GM12878 (cell line): ENCODE measurements around the gene ULK1. TPM values are rescaled to one million over a fixed set of nuclear protein-coding genes. Genes with fewer than 3 reads are reported as not detected.

Experiments
- ATAC-seq: fragments of 200-7000 bp; cut with Tn5 transposase; 3 replicates; pipeline ENCODE4 v1.9.1; 2020; ENCODE audit warnings: mild to moderate bottlenecking, moderate library complexity
- Bru-seq: library from RNA; stranded (reverse); fragments of 400-500 nt; gene quantifications from one replicate; lab custom pipeline; 2021; lab: Mats Ljungman, UMichigan
- BruChase-seq, 2 experiments: library from RNA; stranded (reverse); fragments of 400-500 nt; gene quantifications; one replicate each; lab custom pipeline; 2021; lab: Mats Ljungman, UMichigan
- BruUV-seq: library from RNA; stranded (reverse); fragments of 400-500 nt; replicated peaks from 2 replicates; lab custom pipeline; 2021; lab: Mats Ljungman, UMichigan
- CTCF ChIA-PET: fragments of 300-600 bp; sonication (Branson Sonifier 250); formaldehyde crosslinking; extraction: SDS; loops from one replicate; lab custom pipeline; 2021; ENCODE audit warnings: inconsistent platforms; lab: Yijun Ruan, JAX
- POLR2A ChIA-PET: fragments of 350-600 bp; formaldehyde crosslinking; extraction: SDS; loops from one replicate; lab custom pipeline; 2021; ENCODE audit warnings: inconsistent platforms; lab: Charles Lee
- RAD21 ChIA-PET: fragments of 300-600 bp; sonication (Branson Sonifier 250); formaldehyde crosslinking; loops from one replicate; lab custom pipeline; 2023; ENCODE audit warnings: antibody characterized with exemption; ENCODE audit not compliant: unreplicated experiment; lab: Charles Lee
- SMC1A ChIA-PET: fragments of 300-600 bp; sonication (Branson Sonifier 250); formaldehyde crosslinking; loops from one replicate; lab custom pipeline; 2023; ENCODE audit not compliant: unreplicated experiment, uncharacterized antibody; lab: Charles Lee
- DNase-seq: peaks from one replicate; pipeline ENCODE4 v3.0.0-alpha.2; 2011; ENCODE audit warnings: low read depth, low spot score
- FAIRE-seq: peaks from 3 replicates; lab custom pipeline; 2011; peaks lifted over from hg19 to GRCh38; lab: Jason Lieb, UNC
- H2AFZ ChIP-seq: 2 replicates; pipeline ENCODE4 v1.6.0; 2011; ENCODE audit warnings: low read depth, low read length, control low read depth; ENCODE audit not compliant: control insufficient read depth
- H3K27ac ChIP-seq: 2 replicates; pipeline ENCODE4 v1.5.1; 2011; ENCODE audit warnings: control low read depth; ENCODE audit not compliant: control insufficient read depth, insufficient read depth
- H3K27me3 ChIP-seq, 2 experiments: replicated peaks in 1 of 2; 2 replicates each; pipeline versions ENCODE4 v1.6.0 to v1.6.1; 2011; ENCODE audit warnings: low read length in 1 of 2; ENCODE audit not compliant: control insufficient read depth in 2 of 2, insufficient read depth in 2 of 2
- H3K36me3 ChIP-seq, 2 experiments: 2 replicates each; pipeline ENCODE4 v1.5.1; 2011; ENCODE audit warnings: low read length in 1 of 2; ENCODE audit not compliant: control insufficient read depth in 2 of 2, insufficient read depth in 2 of 2
- H3K4me1 ChIP-seq: 2 replicates; pipeline ENCODE4 v1.6.1; 2011; ENCODE audit warnings: mild to moderate bottlenecking, low read length, moderate library complexity, mixed read lengths; ENCODE audit not compliant: control insufficient read depth, insufficient read depth
- H3K4me2 ChIP-seq: 2 replicates; pipeline ENCODE4 v1.6.0; 2011; ENCODE audit warnings: control low read depth; ENCODE audit not compliant: control insufficient read depth, insufficient read depth
- H3K4me3 ChIP-seq: fragments of 200-600 bp; sonication (generic); 2 replicates; pipeline ENCODE4 v1.5.1; 2016
- H3K79me2 ChIP-seq: 2 replicates; pipeline ENCODE4 v1.6.0; 2011; ENCODE audit warnings: low read length; ENCODE audit not compliant: control insufficient read depth, insufficient read depth
- H3K9ac ChIP-seq: 2 replicates; pipeline ENCODE4 v1.8.0; 2011; ENCODE audit warnings: low read length, control low read depth, mixed read lengths; ENCODE audit not compliant: control insufficient read depth, insufficient read depth
- H3K9me3 ChIP-seq: replicated peaks from 3 replicates; pipeline ENCODE4 v1.5.1; 2011; ENCODE audit warnings: mild to moderate bottlenecking, low read length; ENCODE audit not compliant: control insufficient read depth, insufficient read depth
- H4K20me1 ChIP-seq: 2 replicates; pipeline ENCODE4 v1.6.0; 2011; ENCODE audit not compliant: control insufficient read depth, insufficient read depth
- ATF7 ChIP-seq: fragments of 450-650 bp; IDR thresholded peaks from 2 replicates; pipeline ENCODE4 v1.6.1; 2016; ENCODE audit warnings: low read depth, mild to moderate bottlenecking
- BMI1 ChIP-seq: fragments of 450-650 bp; IDR thresholded peaks from 2 replicates; pipeline ENCODE4 v1.6.1; 2016; ENCODE audit warnings: mild to moderate bottlenecking, moderate library complexity, borderline replicate concordance
- CREB1 ChIP-seq: IDR thresholded peaks from 2 replicates; pipeline ENCODE4 v1.6.1; 2012; ENCODE audit warnings: low read depth, mild to moderate bottlenecking, inconsistent platforms
- GATAD2B ChIP-seq: fragments of 450-650 bp; conservative IDR thresholded peaks from 2 replicates; pipeline ENCODE4 v1.6.1; 2017; ENCODE audit warnings: low read depth, mild to moderate bottlenecking, moderate library complexity
- IKZF1 ChIP-seq: fragments of 450-650 bp; conservative IDR thresholded peaks from 2 replicates; pipeline ENCODE4 v1.6.1; 2017; ENCODE audit warnings: antibody characterized with exemption, mild to moderate bottlenecking
- LARP7 ChIP-seq: fragments of 450-650 bp; IDR thresholded peaks from 2 replicates; pipeline ENCODE4 v1.6.1; 2017; ENCODE audit warnings: mild to moderate bottlenecking
- MTA3 ChIP-seq: IDR thresholded peaks from 2 replicates; pipeline ENCODE4 v1.6.1; 2012; ENCODE audit warnings: low read length, inconsistent platforms, borderline replicate concordance
- NRF1 ChIP-seq: conservative IDR thresholded peaks from 2 replicates; pipeline ENCODE4 v1.6.1; 2011; ENCODE audit warnings: mild to moderate bottlenecking, low read depth, low read length, improper control_type of control experiment
- POLR2A ChIP-seq: IDR thresholded peaks from 2 replicates; pipeline ENCODE4 v1.6.1; 2011; ENCODE audit warnings: low read depth, mild to moderate bottlenecking, low read length
- POLR2AphosphoS2 ChIP-seq: IDR thresholded peaks from 2 replicates; pipeline ENCODE4 v1.6.1; 2011; ENCODE audit warnings: low read depth, mild to moderate bottlenecking, low read length, improper control_type of control experiment, moderate library complexity
- POLR2AphosphoS5 ChIP-seq: IDR thresholded peaks from 2 replicates; pipeline ENCODE4 v1.6.1; 2011; ENCODE audit warnings: mild to moderate bottlenecking, low read length, inconsistent platforms
- POU2F2 ChIP-seq: IDR thresholded peaks from 3 replicates; pipeline ENCODE4 v1.6.1; 2011; ENCODE audit warnings: low read depth, mild to moderate bottlenecking, low read length, borderline replicate concordance
- SRF ChIP-seq, 2 experiments: IDR thresholded peaks; 2 replicates each; pipeline ENCODE4 v1.6.1; 2011; ENCODE audit warnings: low read depth in 2 of 2, low read length in 2 of 2, mild to moderate bottlenecking in 1 of 2, moderate library complexity in 1 of 2
- TAF1 ChIP-seq: IDR thresholded peaks from 2 replicates; pipeline ENCODE4 v1.6.1; 2011; ENCODE audit warnings: mild to moderate bottlenecking, low read depth, low read length, borderline replicate concordance
- ZNF384 ChIP-seq: IDR thresholded peaks from 2 replicates; pipeline ENCODE4 v1.6.1; 2012; ENCODE audit warnings: low read depth, mild to moderate bottlenecking, low read length, improper control_type of control experiment, borderline replicate concordance
- ZSCAN29 ChIP-seq: fragments of 450-650 bp; IDR thresholded peaks from 2 replicates; pipeline ENCODE4 v1.6.1; 2017; ENCODE audit warnings: mild to moderate bottlenecking, moderate library complexity
- WGBS: methylation state at CpG from one replicate; pipeline ENCODE4 v1.1.6; 2016; ENCODE audit warnings: low lambda C conversion rate; ENCODE audit not compliant: insufficient replicate concordance, insufficient coverage; ENCODE audit errors: missing lambda C conversion rate; 5-methylcytosine and 5-hydroxymethylcytosine counted together
- in situ Hi-C: fragments of 300-500 bp; cut with MboI; formaldehyde crosslinking; loops from 9 replicates; pipeline ENCODE4 v1.14.3; 2018; ENCODE audit warnings: mixed read lengths
- intact Hi-C: fragments of 100-400 bp; cut with micrococcal nuclease; formaldehyde crosslinking; loops from one replicate; pipeline ENCODE4 v1.14.2; 2022; ENCODE audit not compliant: unreplicated experiment
- long read RNA-seq, 2 experiments: library from polyadenylated mRNA; unstranded; transcript quantifications; one replicate each; pipeline ENCODE4 v2.0.0, GENCODE V29; 2019 to 2020
- polyA minus RNA-seq, 3 experiments: library from RNA; depleted of rRNA, polyadenylated mRNA; stranded (reverse); fragments of >200 nt; gene quantifications; 2 replicates each; pipeline ENCODE4 v1.2.3, GENCODE V29; 2011
- polyA plus RNA-seq, 11 experiments: library from polyadenylated mRNA; depleted of rRNA in 4 of 11; unstranded in 6 of 11; stranded (reverse) in 5 of 11; fragments of >200 nt; fragmentation: Nextera tagmentation in 4 of 11; fragmentation: Illumina TruSeq in 1 of 11; extraction: Ambion mirVana in 4 of 11; extraction: Trizol in 1 of 11; gene quantifications; 1 replicate in 1 of 11; 2 replicates in 10 of 11; pipeline versions ENCODE4 v1.2.1 to v1.2.3, GENCODE V29; 2011 to 2016; ENCODE audit warnings: inconsistent platforms in 2 of 11, missing spikeins in 2 of 11, low read depth in 1 of 11
- total RNA-seq, 4 experiments: library from RNA; depleted of rRNA in 3 of 4; stranded (reverse); fragments of >200 nt in 3 of 4; fragmentation: Illumina TruSeq in 1 of 4; extraction: Trizol in 1 of 4; gene quantifications; 2 replicates each; pipeline versions ENCODE4 v1.2.1 to v1.2.3, GENCODE V29; 2013 to 2021
- TF ChIP-seq, protein P1 (sequence below), 3 experiments: IDR thresholded peaks in 2 of 3; conservative IDR thresholded peaks in 1 of 3; 2 replicates each; pipeline ENCODE4 v1.5.1; 2011; ENCODE audit warnings: low read depth in 3 of 3, low read length in 3 of 3, mild to moderate bottlenecking in 3 of 3, control low read depth in 2 of 3, moderate library complexity in 2 of 3, inconsistent platforms in 1 of 3, mixed read lengths in 1 of 3; ENCODE audit not compliant: control insufficient read depth in 2 of 3, insufficient read depth in 1 of 3; ENCODE audit errors: extremely low read depth in 1 of 3
- TF ChIP-seq, protein P2 (sequence below): fragments of 450-650 bp; conservative IDR thresholded peaks from 2 replicates; pipeline ENCODE4 v1.6.1; 2017; ENCODE audit warnings: mild to moderate bottlenecking, moderate library complexity

The ULK1 gene
- total RNA-seq (2013; cell fraction: nucleolus; rRNA removed) = 23.9 and 25.7 TPM in 2 replicates
- total RNA-seq (2014; rRNA removed) (1.9 and 2.0 TPM in 2 replicates), total RNA-seq (2014; rRNA removed; fragmentation: Illumina TruSeq; extraction: Trizol) (1.2 and 1.8 TPM in 2 replicates), total RNA-seq (2021) (14.1 and 15.8 TPM in 2 replicates), polyA plus RNA-seq (2011; rRNA removed) (1.3 and 2.0 TPM in 2 replicates), polyA plus RNA-seq (2014; fragmentation: Illumina TruSeq; extraction: Trizol) (0.57 and 1.7 TPM in 2 replicates), polyA plus RNA-seq (2014; fragmentation: Nextera tagmentation; extraction: Ambion mirVana) (under 1 TPM; 0.13 to 0.55 TPM), polyA plus RNA-seq (2014; rRNA removed) (7.7 and 9.4 TPM in 2 replicates), polyA plus RNA-seq (2016; fragmentation: Nextera tagmentation; extraction: Ambion mirVana) (1 to 10 TPM in 1 of 2 experiments, under 1 TPM in 1; 0.87 to 1.1 TPM), polyA minus RNA-seq (2011; rRNA and poly(A)+ RNA removed) (2.0 and 5.2 TPM in 2 replicates), Bru-seq, nascent RNA (percentile 58 among the genes with signal in this experiment), BruChase-seq, experiment 1, labeled RNA remaining after a 6-hour chase (percentile 69 among the genes with signal in this experiment), BruChase-seq, experiment 2, labeled RNA remaining after a 2-hour chase (percentile 66 among the genes with signal in this experiment)
- 19.9 TPM for polyA plus RNA-seq (2011; ENCODE audit: low read depth)
- polyA plus RNA-seq (2011; cell fraction: cytosol; rRNA removed) = 1.7 and 2.2 TPM in 2 replicates
- polyA plus RNA-seq (2011; cell fraction: nucleus; rRNA removed) = 49.6 and 59.3 TPM in 2 replicates
- 10.8 and 14.5 TPM in 2 replicates for polyA plus RNA-seq (2012)
- polyA minus RNA-seq (2011; cell fraction: cytosol; rRNA and poly(A)+ RNA removed) = 5.9 and 6.0 TPM in 2 replicates
- 8.1 and 13.6 TPM in 2 replicates for polyA minus RNA-seq (2011; cell fraction: nucleus; rRNA and poly(A)+ RNA removed)
- long read RNA-seq, experiment 1, partial matches to known transcripts = 1 of 1 reads
- long read RNA-seq, experiment 1, other reads (novel, unspliced or antisense) = 0 of 1 reads
- long read RNA-seq, experiment 2, partial matches to known transcripts = 0 of 2 reads
- long read RNA-seq, experiment 2, other reads (novel, unspliced or antisense) = 2 of 2 reads

GRCh38 chr12:131894313-131894860 is at the start of gene ULK1:
ULK1 (plus strand) TSS chr12:131894622; CDS start chr12:131895002, 380 bp downstream.
- intact Hi-C loops = loop anchor here (2.0 kb wide), 1 partner anchor 34 kb away; the partner anchor contains the start of gene PUS1
- Histone ChIP-seq H3K4me2 (peak within 1 kb of the TSS; percentile 82), H3K9me3 (no peaks in the 10 kb centered on the region), H3K4me1 (peaks cover 12% of the 10 kb centered on the region), H3K79me2 (no peaks in the 10 kb centered on the region), H3K9ac (peak within 1 kb of the TSS; percentile 68; the same call in 1 of the 2 replicates), H3K36me3 (no peaks in the 10 kb centered on the region), H3K27ac (peak within 1 kb of the TSS; percentile 52), H4K20me1 (no peaks in the 10 kb centered on the region), H2AFZ (peak within 1 kb of the TSS; percentile 67), H3K4me3 (peak within 1 kb of the TSS; percentile 73), H3K27me3 (no peaks in the 10 kb centered on the region)
- CTCF ChIA-PET = no interaction called here
- no TSS peak for BruUV-seq
- POLR2A ChIA-PET = no interaction called here
- FAIRE-seq (no peak), ATAC-seq (peak; percentile 86), DNase-seq (peak; percentile 16)
- WGBS = under 1% methylated on average over 31 of the region's 64 CpGs
- RAD21 ChIA-PET = no interaction called here
- in situ Hi-C loops = no loop called here
- SMC1A ChIA-PET = no interaction called here
- TF ChIP-seq POLR2A (peak; percentile 80), MTA3 (no peak), TAF1 (no peak), POLR2AphosphoS2 (0 out of 2 replicates have a peak, but pooled peaks have one; percentile 37), BMI1 (no peak), CREB1 (0 out of 2 replicates have a peak, but pooled peaks have one; percentile 49), GATAD2B (0 out of 2 replicates have a peak, but pooled peaks have one; percentile 35), POLR2AphosphoS5 (peak; percentile 57; the same call in 1 of the 2 replicates), ATF7 (no peak), LARP7 (0 out of 2 replicates have a peak, but pooled peaks have one; percentile 38), ZNF384 (no peak), ZSCAN29 (peak; percentile 94), POU2F2 (no peak), IKZF1 (peak; percentile 49), NRF1 (peak; percentile 79), SRF (IDR thresholded peaks at IDR 0.05; ENCODE audit: low read depth in 2 of 2, low read length in 2 of 2) (no peak)
- TF ChIP-seq, protein P1, sequence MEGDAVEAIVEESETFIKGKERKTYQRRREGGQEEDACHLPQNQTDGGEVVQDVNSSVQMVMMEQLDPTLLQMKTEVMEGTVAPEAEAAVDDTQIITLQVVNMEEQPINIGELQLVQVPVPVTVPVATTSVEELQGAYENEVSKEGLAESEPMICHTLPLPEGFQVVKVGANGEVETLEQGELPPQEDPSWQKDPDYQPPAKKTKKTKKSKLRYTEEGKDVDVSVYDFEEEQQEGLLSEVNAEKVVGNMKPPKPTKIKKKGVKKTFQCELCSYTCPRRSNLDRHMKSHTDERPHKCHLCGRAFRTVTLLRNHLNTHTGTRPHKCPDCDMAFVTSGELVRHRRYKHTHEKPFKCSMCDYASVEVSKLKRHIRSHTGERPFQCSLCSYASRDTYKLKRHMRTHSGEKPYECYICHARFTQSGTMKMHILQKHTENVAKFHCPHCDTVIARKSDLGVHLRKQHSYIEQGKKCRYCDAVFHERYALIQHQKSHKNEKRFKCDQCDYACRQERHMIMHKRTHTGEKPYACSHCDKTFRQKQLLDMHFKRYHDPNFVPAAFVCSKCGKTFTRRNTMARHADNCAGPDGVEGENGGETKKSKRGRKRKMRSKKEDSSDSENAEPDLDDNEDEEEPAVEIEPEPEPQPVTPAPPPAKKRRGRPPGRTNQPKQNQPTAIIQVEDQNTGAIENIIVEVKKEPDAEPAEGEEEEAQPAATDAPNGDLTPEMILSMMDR (IDR thresholded peaks at IDR 0.05 in 2 of 3, conservative IDR thresholded peaks at IDR 0.05 in 1 of 3; ENCODE audit: control insufficient read depth in 2 of 3, extremely low read depth in 1 of 3, insufficient read depth in 1 of 3, low read depth in 3 of 3, low read length in 3 of 3) = no peak
- TF ChIP-seq, protein P2, sequence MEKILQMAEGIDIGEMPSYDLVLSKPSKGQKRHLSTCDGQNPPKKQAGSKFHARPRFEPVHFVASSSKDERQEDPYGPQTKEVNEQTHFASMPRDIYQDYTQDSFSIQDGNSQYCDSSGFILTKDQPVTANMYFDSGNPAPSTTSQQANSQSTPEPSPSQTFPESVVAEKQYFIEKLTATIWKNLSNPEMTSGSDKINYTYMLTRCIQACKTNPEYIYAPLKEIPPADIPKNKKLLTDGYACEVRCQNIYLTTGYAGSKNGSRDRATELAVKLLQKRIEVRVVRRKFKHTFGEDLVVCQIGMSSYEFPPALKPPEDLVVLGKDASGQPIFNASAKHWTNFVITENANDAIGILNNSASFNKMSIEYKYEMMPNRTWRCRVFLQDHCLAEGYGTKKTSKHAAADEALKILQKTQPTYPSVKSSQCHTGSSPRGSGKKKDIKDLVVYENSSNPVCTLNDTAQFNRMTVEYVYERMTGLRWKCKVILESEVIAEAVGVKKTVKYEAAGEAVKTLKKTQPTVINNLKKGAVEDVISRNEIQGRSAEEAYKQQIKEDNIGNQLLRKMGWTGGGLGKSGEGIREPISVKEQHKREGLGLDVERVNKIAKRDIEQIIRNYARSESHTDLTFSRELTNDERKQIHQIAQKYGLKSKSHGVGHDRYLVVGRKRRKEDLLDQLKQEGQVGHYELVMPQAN = 0 out of 2 replicates have a peak, but pooled peaks have one; percentile 51
